Stomach smooth muscle (tissue), 2 donors: ENCODE results near the gene LIX1.

Experiments used
- H3K27ac ChIP-seq: one replicate; pipeline ENCODE4 v1.7.0; 2013; ENCODE audit warnings: mild to moderate bottlenecking, low read length, inconsistent platforms
- H3K27me3 ChIP-seq, 2 donors: one replicate each; pipeline ENCODE4 v1.7.0; 2013; ENCODE audit warnings: low read length in 2 of 2; ENCODE audit not compliant: insufficient read depth in 2 of 2, control insufficient read depth in 1 of 2
- H3K36me3 ChIP-seq, 2 donors: one replicate each; pipeline ENCODE4 v1.7.0; 2013; ENCODE audit warnings: low read length in 2 of 2; ENCODE audit not compliant: control insufficient read depth in 2 of 2, insufficient read depth in 2 of 2
- H3K4me1 ChIP-seq: one replicate; pipeline ENCODE4 v1.7.0; 2013; ENCODE audit warnings: low read length; ENCODE audit not compliant: control insufficient read depth, insufficient read depth
- H3K4me3 ChIP-seq, 2 donors: one replicate each; pipeline ENCODE4 v1.7.0; 2013; ENCODE audit warnings: low read length in 2 of 2
- H3K9ac ChIP-seq, 2 donors: one replicate each; pipeline ENCODE4 v1.7.0; 2013; ENCODE audit warnings: low read length in 2 of 2, mild to moderate bottlenecking in 1 of 2
- H3K9me3 ChIP-seq, 2 donors: one replicate each; pipeline ENCODE4 v1.7.0; 2013; ENCODE audit warnings: low read length in 2 of 2; ENCODE audit not compliant: control insufficient read depth in 2 of 2
- donor health status: healthy.
- donor health status: Pancreatic carcinoma.

Gene LIX1

DNA sequence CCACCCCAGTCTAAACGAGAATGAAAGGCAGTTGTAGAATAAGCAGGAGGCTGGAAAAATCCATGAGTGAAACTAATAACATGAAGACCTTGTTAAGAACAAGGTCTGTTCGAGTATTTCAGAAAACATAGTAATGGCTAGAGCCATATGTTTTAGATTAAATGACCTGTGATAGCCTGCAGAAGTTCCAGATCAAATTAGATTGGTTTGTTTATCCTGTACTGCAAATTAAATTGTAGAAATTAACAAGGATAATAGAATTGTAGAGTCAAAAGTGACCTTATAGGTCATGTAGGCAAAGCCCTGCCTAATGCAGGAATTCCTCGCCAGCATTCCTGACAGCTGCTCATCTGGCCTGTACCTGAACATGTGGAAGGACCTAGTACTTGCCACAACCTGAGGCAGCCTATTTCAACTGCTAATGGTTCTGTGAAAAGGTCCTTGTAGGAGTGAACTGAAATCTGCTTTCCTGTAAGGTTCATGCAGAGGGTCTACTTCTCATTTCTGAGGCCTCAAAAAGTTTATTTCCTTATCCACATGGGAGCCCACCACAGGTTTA, 17.2 kb downstream of the LIX1 start:
- no peak overlapping the region for H3K4me3 ChIP-seq
- no peaks in the 10 kb centered on the region for H3K36me3 ChIP-seq
- H3K27me3 ChIP-seq: no peaks in the 10 kb centered on the region

DNA sequence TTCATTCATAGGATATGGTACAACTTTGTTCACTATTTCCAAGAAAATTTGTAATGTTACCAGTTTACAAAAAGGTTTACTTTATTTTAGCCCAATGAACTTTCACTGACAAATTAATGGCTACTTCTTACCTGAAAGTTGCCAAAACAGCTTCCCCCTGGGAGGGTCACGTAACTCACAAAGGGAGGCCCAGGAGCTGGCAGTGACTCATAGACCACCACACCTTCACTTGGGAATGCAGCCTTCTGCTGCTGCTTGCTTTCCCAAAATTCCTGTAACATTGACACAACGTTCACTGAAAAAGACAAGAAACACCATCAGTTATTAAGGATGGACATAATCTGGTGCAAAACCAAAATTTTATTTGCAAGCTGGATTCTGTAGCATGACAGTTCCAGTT, 18.1 kb downstream of the LIX1 start:
- Histone ChIP-seq H3K9ac (no peak overlapping the region), H3K36me3 (no peaks in the 10 kb centered on the region), H3K4me1 (no peaks in the 10 kb centered on the region), H3K27me3 (no peaks in the 10 kb centered on the region), H3K4me3 (no peak overlapping the region), H3K27ac (no peak overlapping the region), H3K9me3 (no peaks in the 10 kb centered on the region)

More for the DNA sequence above, 17.2 kb downstream of the LIX1 start:
- no peaks in the 10 kb centered on the region for H3K9me3 ChIP-seq
- no peak overlapping the region for H3K27ac ChIP-seq
- H3K9ac ChIP-seq: no peak overlapping the region
- no peaks in the 10 kb centered on the region for H3K4me1 ChIP-seq

DNA sequence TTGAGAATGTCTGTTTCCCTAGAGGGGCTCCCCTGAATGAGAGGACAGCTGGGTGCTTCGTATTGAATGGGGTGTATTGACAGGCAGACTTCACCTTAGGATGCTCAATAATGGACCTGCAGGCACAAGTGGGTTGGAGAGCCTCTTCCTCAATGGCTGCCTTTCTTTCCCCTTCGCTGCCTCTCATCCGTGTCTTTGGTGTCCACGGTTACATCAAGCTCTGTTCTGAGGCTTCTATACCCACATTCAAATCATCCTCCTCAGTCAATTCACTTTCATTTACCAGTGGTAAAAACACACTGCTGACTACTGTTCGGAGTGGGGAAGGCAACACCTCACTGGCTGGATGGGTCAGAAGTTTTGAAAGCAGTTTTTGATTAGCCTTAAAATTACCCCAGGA, 20.6 kb downstream of the LIX1 start:
- Histone ChIP-seq H3K27ac (no peak overlapping the region), H3K36me3 (no peaks in the 10 kb centered on the region), H3K27me3 (no peaks in the 10 kb centered on the region), H3K9ac (no peak overlapping the region), H3K9me3 (no peaks in the 10 kb centered on the region), H3K4me1 (no peaks in the 10 kb centered on the region), H3K4me3 (no peak overlapping the region)

DNA sequence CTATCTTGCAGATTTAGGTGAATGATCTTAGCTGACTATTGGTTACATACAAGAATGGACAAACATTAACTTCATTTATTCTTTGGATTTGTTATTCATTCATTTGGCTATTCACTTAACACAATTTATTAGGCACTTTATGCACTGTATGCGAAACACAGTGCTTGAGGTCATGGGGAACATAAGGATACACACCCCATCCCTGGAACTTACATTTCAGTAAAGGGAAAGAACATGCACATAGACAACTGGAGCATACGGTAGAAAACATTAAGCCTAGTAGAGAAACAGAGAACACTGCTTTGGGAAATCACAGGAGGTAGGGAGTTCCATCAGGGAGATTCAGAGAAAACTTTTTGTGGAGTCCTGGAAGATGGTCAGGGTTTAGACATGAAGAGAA, 22.2 kb downstream of the LIX1 start:
- H3K27ac ChIP-seq: no peak overlapping the region
- H3K9ac ChIP-seq: no peak overlapping the region
- no peaks in the 10 kb centered on the region for H3K4me1 ChIP-seq
- H3K9me3 ChIP-seq: no peaks in the 10 kb centered on the region
- no peaks in the 10 kb centered on the region for H3K27me3 ChIP-seq
- no peak overlapping the region for H3K4me3 ChIP-seq
- H3K36me3 ChIP-seq: no peaks in the 10 kb centered on the region

DNA sequence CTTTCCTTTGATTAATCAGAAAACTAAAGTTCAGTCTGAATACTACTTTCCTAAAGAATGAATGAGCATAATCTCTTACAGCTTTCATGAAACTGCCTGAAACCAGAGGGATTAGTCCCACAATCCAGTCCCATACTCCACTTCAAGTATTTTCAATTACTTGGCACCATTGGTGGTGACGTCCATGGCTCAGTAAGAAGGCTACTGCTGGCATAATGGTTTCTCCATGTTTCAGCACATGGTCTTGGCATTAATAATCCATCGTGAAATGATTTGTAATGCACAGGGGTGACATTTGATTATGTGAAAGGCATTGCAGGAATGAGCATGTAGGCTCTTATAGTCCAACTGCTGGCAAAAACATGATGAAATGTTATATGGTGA, 23.4 kb downstream of the LIX1 start:
- Histone ChIP-seq H3K36me3 (no peaks in the 10 kb centered on the region), H3K27ac (no peak overlapping the region), H3K4me1 (no peaks in the 10 kb centered on the region), H3K9ac (no peak overlapping the region), H3K4me3 (no peak overlapping the region), H3K27me3 (no peaks in the 10 kb centered on the region), H3K9me3 (no peaks in the 10 kb centered on the region)

DNA sequence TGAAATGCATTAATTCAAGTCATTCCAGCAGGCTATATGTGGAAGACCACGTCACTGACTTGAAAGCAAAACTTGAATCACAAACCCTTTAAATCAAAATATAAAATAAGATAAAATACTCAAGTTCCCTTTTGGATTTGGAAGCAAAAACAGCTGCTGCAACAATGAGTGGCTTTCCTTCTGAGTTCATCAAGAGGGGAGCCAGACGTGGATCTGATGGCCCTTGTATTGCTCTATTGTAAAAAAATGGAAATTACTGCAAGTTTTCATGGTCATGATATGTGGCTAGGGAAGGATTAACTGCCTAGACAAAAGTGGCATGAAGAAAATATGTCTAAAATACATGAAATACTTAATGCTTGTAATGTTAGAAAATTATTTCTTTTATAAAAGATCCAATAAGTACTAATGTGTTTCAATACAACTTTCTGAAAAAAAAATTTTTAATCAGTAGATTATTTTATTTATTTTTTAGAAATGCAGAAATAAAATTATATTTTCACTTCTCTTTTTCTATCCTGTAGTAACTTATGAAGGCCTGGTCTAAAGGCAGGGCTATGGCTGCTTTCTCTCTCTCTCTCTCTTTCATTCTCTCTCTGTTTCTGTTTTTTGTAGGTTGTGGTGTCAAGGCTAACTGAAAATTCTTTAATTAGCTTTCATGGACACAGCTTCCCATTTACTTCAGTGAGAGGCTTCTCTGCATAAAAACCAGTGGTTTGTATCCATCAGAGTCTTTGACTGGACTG, 24.0 kb downstream of the LIX1 start:
- Histone ChIP-seq H3K4me3 (no peak overlapping the region), H3K36me3 (no peaks in the 10 kb centered on the region), H3K27me3 (no peaks in the 10 kb centered on the region), H3K4me1 (no peaks in the 10 kb centered on the region), H3K9ac (no peak overlapping the region), H3K27ac (no peak overlapping the region), H3K9me3 (no peaks in the 10 kb centered on the region)

DNA sequence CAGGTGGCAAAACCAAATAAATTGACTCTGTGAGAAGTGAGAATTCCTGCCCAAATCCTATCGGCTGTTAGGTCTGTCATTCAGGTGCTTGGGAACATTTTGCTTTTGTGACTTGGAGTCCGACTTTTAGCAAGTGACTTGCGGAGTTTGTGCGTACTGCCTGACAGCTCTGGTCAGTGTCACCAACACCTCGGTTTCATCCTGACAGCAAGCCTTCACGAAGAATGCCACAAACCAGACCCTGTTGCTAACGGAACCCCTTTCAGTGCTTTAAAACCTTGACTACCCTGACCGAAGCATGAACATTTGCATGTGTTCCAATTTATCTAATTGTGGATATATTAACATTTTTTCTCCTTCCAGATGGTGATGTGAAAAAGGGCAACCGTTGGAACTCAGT, 26.5 kb downstream of the LIX1 start:
- no peak overlapping the region for H3K27ac ChIP-seq
- H3K36me3 ChIP-seq: no peaks in the 10 kb centered on the region
- no peaks in the 10 kb centered on the region for H3K9me3 ChIP-seq
- H3K4me1 ChIP-seq: no peaks in the 10 kb centered on the region
- H3K4me3 ChIP-seq: no peak overlapping the region
- no peak overlapping the region for H3K9ac ChIP-seq
- no peaks in the 10 kb centered on the region for H3K27me3 ChIP-seq

DNA sequence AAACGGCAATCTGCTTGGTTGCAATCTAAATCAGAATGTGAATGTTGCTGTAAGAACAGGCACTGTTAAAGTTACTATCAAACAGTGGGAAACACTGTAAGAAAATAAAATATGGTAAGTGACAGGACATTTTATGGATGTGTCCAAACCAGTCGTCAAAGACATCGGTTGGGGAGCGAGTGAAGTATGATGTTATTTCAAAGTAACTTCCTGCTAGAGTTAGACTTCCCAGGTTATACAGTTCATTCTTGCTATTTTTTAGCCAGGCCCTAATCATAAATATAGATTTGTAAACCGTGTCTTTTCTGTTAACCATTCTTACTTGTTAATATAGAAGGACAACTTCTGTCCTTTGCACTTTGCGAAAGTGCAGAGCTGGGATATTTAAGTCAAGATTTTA, 30.2 kb downstream of the LIX1 start:
- no peak overlapping the region for H3K27ac ChIP-seq
- H3K4me1 ChIP-seq: no peaks in the 10 kb centered on the region
- no peaks in the 10 kb centered on the region for H3K36me3 ChIP-seq
- no peak overlapping the region for H3K4me3 ChIP-seq
- no peaks in the 10 kb centered on the region for H3K27me3 ChIP-seq
- H3K9me3 ChIP-seq: no peaks in the 10 kb centered on the region
- no peak overlapping the region for H3K9ac ChIP-seq

DNA sequence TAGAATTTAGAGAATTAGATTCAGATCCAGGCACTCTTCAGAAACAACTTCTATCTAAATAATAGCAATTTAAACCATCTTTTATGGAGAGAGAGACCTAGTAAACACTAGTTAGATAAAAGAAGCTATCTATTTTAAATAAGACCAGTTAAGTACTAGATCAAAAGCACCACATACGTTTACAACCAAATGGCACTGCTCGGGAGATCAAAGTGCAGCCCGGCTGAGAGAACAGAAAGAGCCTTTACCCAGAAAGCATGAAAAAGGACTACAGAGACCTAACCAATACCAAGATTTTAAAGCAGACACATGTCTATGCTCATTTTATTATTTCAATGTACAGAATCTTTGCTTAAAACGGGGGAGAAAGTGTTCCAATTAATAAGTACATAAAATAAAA, 30.8 kb downstream of the LIX1 start:
- no peaks in the 10 kb centered on the region for H3K36me3 ChIP-seq
- H3K27me3 ChIP-seq: no peaks in the 10 kb centered on the region
- no peaks in the 10 kb centered on the region for H3K4me1 ChIP-seq
- H3K9me3 ChIP-seq: no peaks in the 10 kb centered on the region
- H3K27ac ChIP-seq: no peak overlapping the region
- H3K9ac ChIP-seq: no peak overlapping the region
- no peak overlapping the region for H3K4me3 ChIP-seq

DNA sequence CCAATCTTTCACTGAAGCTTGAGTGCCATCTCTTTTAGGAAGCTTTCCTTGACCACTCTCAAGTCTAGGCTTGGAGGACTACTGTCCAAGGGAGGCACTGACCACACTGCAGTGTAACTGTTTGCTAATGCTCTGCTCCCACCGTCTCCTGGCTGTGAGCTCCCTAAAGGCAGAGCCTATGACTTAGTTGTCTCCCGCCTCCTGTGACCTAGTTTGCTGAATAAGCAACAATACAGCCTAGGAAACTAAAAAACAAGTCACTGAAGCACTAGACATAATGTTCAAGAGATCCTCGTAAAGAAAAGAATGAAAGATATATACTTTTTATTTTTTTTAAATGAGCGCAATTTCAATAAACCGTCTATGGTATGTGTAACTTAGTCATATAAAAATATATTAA, 31.4 kb downstream of the LIX1 start:
- Histone ChIP-seq H3K27ac (no peak overlapping the region), H3K36me3 (no peaks in the 10 kb centered on the region), H3K4me1 (peaks cover 3% of the 10 kb centered on the region), H3K9me3 (no peaks in the 10 kb centered on the region), H3K9ac (no peak overlapping the region), H3K4me3 (no peak overlapping the region), H3K27me3 (no peaks in the 10 kb centered on the region)

DNA sequence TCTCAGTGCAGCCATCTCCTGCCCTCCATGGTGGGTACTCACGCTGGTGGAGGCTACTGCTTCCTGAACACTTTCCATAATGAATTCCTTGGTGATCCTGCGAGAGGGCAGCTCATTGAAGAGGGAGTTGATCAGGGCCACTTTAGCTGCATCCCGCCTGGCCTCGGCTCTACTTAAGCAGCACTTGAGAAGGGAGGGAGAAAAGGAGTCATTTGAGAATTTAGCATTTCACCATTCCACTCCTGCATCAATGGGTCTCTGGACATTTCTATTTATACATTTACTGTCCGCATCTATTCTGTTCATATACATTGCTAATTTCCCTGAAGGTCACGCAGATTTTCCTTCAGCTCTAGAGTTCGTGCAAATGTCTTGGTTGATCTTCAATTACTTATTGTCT, 35.1 kb downstream of the LIX1 start:
- Histone ChIP-seq H3K27ac (no peak overlapping the region), H3K27me3 (no peaks in the 10 kb centered on the region), H3K4me1 (peaks cover 3% of the 10 kb centered on the region), H3K36me3 (no peaks in the 10 kb centered on the region), H3K4me3 (no peak overlapping the region), H3K9me3 (no peaks in the 10 kb centered on the region), H3K9ac (no peak overlapping the region)
